GM18508 (cell line): ENCODE results near the gene KRTAP5-10.
"Not testable (repeated sequence)": the region's sequence is repeated elsewhere in the genome, so short reads cannot be mapped to it uniquely, and the experiment has no call there.

ENCODE experiments used
- ATAC-seq: cut with Tn5 transposase; IDR thresholded peaks from one replicate; pipeline ENCODE4 v1.9.1; 2021; ENCODE audit warnings: moderate number of reproducible peaks; ENCODE audit not compliant: insufficient read depth, unreplicated experiment

KRTAP5-10 gene

GRCh38 chr11:71604798-71605488 is 39.6 kb downstream of the KRTAP5-10 start:
- ATAC-seq: not testable (repeated sequence)

- not testable (repeated sequence) for ATAC-seq
These were observed 41.6 kb downstream of the KRTAP5-10 start for GRCh38 chr11:71606853-71607519.

GRCh38 chr11:71607520-71608216 is 42.3 kb downstream of the KRTAP5-10 start:
- not testable (repeated sequence) for ATAC-seq

- ATAC-seq: not testable (repeated sequence)
These were observed 42.9 kb downstream of the KRTAP5-10 start for GRCh38 chr11:71608272-71608671.

- not testable (repeated sequence) for ATAC-seq
These were observed 46.0 kb downstream of the KRTAP5-10 start for GRCh38 chr11:71611218-71611910.

- ATAC-seq: not testable (repeated sequence)
These were observed 48.6 kb downstream of the KRTAP5-10 start for GRCh38 chr11:71613931-71614330.

GRCh38 chr11:71614366-71614917 is 49.1 kb downstream of the KRTAP5-10 start:
- ATAC-seq: not testable (repeated sequence)

GRCh38 chr11:71615003-71615402 is 49.6 kb downstream of the KRTAP5-10 start:
- ATAC-seq: not testable (repeated sequence)
